HL-60/S4 (cell line): ENCODE measurements around the gene DPCD.
"Not testable (repeated sequence)": the region's sequence is repeated elsewhere in the genome, so short reads cannot be mapped to it uniquely, and the experiment has no call there.

Experiments
- in situ Hi-C: fragments of 300-500 bp; cut with MboI; formaldehyde crosslinking; loops from 2 replicates; pipeline ENCODE4 v1.14.3; 2022; ENCODE audit warnings: low sequenced_read_pairs

DPCD gene

DNA sequence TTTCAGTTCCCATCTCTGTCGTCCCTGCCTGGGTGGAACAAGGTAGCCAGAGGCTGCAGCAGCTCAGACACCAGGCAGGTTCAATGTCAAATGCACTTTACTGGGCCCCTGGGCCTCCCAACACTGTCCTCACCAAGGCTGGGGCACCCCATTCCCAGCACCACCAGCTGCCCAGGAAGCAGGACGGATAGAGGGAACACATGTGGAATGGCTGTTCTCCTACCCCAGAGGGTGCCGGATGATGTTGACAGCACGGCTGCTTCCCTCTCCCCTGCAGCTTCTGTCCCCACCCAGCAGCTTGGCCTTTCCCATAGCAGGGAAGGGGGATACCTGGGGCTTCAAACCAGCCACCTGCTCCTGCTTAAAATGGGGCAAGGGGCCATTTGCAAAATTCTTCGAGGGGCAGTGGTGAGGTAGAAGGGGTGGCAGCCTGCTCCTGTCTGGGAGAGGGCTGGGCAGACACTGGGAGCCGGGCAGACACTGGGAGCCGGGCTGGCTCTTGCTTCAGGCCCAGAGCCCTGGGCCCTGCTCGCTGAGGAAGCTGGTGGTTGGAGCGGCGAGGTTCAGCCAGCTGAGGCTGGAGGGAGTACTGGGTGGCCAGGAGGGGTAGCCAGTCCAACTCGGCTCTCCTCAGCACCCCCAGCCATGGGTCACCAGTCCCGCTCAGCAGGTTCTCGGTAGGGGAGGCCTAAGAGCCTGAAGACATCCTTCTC is 9.2 kb upstream of the DPCD start:
- in situ Hi-C loops = no loop called here

DNA sequence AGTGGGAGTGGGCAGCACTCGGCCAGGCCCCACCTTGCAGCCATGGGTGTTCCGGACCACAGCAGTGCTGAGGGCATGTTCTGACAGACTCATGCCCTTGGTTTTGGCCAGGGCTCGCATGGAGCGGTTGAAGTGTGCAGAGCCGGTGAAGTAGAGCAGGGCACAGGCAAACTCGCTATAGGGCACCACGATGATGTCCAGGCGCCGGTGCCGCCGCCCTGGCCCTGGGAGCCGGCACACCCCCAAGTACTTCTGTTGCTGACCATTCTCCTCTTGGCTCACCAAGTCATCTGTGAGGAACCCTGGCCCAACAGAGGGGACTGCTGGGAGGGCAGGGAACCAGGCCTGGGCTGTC is 8.6 kb upstream of the DPCD start:
- in situ Hi-C loops = no loop called here

DNA sequence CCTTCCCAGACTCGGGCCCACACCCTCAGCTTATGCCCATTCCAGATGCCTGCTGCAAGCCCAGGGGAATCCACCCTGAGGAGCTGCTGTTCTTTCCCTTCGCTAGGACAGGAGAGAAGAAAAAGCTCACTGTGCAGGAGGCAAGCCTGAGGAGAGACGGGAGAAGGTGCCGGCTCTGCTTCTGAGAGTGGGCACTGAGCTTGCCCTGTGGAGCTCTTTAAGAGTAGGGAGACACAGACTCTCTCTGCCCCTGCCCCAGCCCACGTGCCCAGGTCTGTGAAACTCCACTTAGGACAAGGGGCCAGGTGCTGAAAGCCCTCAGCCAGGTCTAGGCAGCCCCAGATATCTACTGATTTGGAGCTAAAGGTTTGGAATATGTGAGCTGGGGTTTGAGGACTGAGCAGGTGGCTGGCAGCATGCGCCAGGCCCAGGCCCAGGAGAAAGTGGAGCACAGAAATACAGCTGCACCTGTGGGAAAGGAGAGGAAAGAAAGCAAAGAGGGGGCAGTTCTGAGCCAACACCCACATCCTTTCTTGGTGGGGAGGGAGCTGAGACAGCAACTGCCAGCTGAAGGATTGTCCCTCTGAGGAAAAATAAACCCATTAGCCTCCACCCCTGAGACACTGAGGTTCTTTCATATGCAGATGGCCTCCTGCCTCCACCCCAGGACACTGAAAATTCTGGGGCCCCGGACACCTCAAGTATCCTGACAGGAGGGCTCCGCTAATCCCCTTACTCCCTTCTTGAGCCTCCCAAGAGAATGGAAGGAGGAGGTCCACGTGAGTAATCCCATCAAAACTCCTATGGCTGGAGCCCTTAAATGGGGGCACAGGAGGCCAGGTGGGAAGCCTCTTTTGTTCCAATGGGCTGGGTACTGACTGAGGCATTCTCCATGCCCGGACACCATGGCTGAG is 7.4 kb upstream of the DPCD start:
- in situ Hi-C loops = no loop called here

DNA sequence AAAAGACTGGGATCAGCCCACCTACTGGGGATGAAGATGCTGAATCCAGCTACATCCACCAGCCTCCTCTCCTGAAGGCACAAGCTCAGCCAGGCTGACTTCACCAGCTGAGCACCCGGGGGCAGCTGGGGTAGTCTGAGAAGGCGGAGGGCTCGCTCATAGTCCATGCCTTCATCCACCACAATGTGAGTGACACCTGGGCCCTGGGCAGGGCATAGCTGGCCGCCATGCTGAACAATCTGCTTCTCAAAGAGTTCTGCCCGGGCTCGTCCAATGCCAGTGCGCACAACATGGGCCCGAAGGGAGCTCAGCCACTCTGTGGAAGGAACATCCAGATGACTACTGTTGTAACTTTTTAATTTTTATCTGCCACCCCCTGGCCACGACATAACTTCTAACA is 2.3 kb upstream of the DPCD start:
- in situ Hi-C loops = no loop called here

DNA sequence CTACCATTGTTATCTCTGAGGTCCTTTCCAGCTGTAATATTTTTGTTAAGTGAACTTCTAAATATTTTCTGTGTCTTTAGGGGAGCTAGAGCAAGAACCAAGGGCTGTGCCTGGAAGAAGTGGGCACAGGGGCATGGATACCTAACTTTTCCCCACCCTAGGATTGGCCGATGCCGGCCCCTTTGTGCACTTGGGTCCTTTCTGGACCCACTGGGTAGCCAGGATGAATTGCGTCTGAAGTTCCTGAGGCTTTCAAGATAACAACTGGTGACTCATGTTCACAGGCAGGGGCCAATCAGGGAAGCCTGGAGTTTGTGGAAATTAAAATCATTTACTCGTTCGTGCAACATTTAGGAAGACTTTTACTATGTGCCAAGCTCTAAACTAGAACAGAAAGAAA is 758 bp downstream of the DPCD start:
- in situ Hi-C loops = no loop called here

DNA sequence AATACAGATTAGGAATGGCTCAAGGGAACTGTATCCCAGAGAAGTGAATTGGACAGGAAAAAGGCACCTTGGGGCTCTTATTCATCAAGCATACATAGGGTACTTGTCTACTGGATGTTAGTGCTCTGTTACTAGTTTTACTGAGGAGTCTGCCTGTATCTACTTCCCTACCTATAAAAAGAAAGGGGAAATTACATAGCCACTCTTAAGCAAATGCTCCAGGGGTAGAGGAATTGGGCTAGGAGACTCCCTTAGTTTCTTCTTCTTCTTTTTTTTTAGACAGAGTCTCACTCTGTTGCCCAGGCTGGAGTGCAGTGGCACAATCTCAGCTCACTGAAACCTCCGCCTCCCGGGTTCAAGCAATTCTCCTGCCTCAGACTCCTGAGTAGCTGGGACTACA is 5.2 kb downstream of the DPCD start:
- in situ Hi-C loops = not testable (repeated sequence)

DNA sequence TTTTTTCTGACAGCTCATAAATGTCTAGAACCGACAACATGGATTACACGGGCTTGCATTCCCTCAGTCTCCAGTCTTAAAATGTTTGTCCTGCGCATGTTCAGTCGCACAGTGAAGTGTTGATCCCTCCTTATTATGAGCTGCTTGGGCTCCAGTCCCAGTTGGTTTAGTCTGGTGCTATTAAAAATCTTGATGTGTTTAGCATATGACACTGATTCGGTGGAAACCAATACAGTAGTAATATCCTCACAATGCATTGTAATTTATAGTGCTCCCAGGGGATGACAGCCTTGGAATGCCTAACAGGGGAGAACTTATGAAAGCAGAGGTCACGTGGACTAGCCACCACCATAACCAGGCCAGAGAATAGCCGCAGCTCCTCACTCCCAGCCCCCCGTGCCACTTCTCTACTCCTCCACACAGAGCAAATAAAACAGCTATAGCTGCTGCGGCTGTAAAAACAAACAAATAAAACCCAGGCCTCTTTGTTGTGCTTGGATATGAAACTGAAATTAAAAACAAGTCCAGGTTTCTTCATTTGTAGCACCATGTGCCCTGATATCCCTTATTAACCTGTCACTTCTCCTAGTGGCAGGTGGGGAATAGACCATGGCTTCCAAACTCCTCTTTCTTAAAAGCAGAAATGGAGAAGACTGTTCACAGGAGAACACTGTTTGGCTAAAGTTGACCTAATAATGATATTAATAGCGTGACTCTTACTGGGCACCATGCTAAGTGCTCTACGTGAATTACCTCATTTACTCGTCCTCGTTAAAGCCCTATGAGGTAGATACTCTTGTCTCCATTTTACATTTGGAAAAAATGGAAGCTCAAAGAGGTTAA is 7.7 kb downstream of the DPCD start:
- in situ Hi-C loops = no loop called here

DNA sequence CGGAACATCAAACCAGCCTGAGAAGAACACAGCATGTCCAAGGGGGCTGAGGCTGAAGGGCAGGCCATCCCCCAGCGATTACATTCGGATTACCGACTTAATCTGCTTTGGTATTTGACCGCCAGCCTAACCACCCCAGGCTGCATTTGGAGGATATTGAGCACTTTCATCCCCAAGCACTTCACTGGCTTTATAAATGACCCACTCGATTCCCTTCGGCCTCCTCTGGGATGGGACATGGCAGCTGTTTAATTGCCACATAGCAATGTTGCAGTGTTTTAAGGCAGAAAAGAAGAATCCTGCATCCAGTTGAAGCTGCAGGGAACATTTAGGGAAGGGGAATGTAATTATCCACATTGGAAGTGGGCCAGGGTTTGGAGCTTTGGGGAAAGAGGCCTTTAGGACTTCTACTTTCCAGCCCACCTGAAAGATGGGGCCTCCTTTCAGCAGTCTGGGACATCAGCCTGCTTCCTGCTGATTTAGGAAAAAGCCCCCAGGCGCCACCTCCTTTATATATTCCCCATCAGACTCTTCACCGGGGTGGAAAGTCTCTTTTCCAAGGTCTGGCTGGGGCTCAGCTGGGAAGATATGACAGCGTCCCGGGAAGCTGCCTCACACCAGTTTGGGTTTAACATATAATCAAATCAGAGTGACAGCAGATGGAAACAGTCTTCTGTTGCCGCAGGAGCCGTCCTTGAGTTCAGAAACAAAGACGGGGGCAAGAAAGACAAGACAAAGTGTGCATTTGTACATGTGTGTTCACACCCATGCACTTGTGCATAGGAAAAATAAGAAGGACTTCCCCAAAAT is 9.2 kb downstream of the DPCD start:
- in situ Hi-C loops = no loop called here

DNA sequence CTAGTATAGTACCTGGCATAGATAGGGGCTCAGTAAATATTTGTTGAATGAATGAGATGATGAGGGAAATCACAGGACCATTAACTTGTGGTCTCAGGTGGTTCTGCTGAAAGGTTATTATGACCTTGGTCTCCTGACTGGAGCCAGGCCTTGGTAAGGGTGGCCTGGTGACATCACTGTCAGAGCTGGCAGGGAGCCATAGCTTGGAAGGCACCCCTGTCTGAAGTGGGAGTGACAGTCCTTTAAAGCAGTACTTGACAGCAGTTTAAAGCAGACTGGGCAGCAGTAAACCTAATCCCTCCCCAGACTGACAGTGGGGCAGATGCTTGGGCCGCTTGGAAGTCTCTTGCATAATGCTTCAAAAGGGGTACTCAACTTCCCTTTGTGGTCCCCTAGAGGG is 13.4 kb downstream of the DPCD start:
- in situ Hi-C loops = loop anchor here (25.0 kb wide), 1 partner anchor 486 kb away; no protein-coding TSS in a partner anchor

DNA sequence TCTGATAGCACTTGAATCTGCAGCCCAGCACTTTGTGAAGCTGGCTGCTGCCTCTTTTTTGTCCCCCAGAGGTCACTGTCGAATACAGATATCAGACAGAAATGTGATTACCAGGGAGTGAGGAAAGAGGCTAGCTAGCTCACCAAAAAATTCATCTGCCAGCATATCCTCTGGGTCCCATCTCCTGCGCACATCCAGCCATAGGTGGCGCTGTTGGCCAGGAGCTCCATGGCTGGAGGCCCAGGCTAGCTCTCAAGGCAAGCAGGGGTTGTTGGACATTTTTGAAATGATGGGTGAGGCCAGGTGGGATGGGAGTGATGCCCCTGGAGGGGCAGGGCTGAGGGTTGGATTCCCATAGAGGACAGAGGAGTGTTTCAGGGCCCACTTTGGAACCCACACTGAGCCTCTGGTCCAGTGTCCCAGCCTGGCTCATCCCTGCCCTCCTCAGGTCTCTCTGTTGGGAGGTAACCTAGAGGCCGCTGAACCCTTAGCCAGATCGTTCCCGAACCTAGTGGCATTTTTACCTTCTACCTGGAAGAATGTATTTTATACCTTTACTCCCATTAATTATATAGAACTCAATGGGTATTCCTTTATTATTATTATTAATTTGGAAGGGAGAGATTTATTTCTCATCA is 14.8 kb downstream of the DPCD start:
- in situ Hi-C loops = loop anchor here (25.0 kb wide), 1 partner anchor 484 kb away; no protein-coding TSS in a partner anchor

DNA sequence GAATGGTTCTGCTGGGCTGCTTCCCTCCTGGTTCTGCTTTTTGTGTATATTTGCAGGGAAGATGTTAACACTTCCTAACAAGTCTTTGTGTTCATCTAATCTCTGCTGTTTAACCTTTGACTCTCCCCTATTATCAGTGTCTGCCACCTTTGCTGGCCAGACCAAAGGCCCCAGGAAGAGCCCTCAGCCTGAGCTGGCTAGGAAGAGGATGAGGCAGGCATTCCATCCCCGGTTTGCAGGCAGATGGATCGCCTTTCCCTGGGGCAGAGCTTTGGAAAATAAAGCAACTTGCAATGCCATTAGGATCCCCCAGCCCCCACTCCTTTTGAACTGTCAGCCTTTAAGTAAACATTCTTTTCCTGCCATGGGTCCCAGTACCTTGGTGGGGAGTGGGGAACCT is 19.0 kb downstream of the DPCD start:
- in situ Hi-C loops = loop anchor here (25.0 kb wide), 1 partner anchor 480 kb away; no protein-coding TSS in a partner anchor

DNA sequence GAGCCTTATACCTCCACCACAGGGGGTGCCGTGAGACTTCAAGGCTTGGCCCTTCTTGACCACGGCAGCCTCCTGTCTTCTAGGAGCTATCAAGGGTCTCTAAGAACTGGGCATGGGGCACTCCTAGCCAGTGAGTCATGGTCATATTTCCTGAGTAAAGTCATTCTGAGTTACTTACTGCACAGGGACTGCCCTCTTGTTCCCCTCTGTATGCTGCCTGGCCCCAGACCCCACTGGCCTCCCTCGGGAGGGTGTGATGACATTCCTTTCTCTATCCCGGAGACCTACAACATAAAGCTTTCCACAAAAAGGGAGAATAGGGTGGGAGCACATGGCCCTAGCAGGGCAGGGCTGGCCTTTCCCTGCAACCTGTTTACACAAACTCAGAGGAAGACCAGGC is 21.4 kb downstream of the DPCD start:
- in situ Hi-C loops = loop anchor here (25.0 kb wide), 1 partner anchor 478 kb away; no protein-coding TSS in a partner anchor

DNA sequence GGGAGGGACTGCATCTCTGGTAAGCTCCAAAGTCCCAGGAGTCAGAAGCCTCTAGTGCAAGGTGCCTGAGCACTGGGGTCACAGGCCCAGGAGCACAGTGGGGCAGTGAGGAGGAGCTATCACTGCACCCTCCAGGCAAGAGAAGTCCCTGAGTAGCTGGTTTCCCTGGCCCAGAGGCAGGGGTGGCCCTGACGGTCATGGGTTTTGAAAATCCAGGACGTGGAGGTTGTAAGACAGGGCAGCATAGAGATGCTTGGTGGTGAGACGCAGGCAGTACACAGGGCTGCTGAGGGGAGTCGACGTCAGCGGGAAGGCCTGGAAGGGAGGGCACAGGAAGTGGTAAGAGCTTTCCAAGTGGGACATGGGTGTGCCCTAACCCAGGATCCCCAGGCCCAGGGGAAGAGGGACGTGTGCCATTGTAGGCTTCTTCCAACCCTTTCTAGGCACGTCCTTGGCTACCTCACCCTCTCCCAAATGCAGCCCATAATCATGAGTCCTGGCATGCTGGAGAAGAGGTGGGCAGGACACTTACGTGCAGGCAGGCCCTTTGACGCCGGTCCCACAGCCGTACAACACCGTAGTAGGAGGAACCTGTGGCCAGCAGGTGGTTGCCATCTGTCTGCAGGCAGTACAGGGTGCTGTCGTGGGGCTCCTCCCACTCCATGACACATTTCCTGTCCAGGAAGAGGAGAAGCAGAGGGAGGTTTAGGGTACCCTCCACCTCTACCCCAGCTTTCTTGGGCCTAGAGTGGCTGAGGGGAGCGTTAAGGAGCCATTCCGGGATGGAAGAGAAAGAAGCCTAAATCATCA is 23.2 kb downstream of the DPCD start:
- in situ Hi-C loops = loop anchor here (25.0 kb wide), 1 partner anchor 476 kb away; no protein-coding TSS in a partner anchor

DNA sequence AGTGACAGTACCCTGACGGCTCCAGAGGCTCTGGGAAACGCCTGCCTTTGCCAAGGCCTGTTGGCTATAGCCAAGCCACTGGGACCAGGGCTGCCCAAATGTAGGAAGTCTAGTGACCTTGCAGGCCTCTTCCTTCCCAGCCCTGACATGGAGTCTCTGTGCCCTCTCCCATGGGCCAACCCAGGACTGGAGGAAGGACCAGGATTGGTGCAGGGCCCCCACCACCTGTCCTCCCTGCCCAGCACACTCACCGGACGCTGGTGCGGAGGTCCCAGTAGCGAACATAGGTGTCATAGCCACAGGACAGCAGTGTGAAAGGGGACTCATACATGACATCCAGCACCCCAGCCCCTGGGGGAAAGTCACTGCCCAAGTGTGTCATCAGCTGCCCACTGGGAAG is 24.0 kb downstream of the DPCD start:
- in situ Hi-C loops = loop anchor here (25.0 kb wide), 1 partner anchor 475 kb away; no protein-coding TSS in a partner anchor

DNA sequence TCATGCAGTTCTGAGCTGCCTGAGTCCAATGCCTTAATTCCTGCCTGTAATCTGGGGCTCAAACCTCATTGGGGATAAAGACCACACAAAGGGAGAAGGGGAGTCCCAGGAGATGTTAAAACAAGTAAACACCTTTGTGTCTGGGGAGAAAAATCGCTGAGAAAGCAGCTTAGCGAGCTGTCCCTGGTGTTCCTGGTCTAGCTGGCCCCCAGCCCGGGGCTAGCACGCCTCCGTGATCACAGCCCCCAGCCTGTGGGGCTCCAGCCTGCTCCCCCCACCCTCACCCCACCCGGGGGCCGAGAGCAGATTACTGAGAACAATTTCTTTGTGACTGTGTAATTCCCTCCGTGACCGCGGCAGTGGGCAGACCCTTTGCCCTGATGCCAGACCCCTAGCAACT is 24.8 kb downstream of the DPCD start:
- in situ Hi-C loops = loop anchor here (25.0 kb wide), 1 partner anchor 474 kb away; no protein-coding TSS in a partner anchor

DNA sequence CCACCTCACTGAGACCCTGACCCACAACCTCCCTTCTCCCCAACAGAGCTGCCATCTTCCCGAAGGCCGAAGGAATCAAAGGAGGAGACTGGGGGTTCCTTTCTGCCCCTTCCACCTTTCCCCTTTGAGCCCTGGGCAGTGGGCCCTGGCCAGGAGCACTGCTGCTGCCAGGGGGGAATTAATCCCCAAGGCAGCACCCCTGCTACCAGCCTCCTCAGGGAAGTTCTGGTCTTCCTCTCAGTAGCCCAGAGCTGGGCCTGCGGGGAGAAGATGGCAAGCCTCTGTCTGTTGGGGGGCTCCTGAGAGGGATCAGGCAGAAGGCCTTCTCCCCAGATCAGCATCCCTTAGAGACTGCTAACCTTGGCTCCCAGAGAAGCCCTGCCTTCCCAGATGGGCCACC is 25.5 kb downstream of the DPCD start:
- in situ Hi-C loops = loop anchor here (25.0 kb wide), 1 partner anchor 474 kb away; no protein-coding TSS in a partner anchor

DNA sequence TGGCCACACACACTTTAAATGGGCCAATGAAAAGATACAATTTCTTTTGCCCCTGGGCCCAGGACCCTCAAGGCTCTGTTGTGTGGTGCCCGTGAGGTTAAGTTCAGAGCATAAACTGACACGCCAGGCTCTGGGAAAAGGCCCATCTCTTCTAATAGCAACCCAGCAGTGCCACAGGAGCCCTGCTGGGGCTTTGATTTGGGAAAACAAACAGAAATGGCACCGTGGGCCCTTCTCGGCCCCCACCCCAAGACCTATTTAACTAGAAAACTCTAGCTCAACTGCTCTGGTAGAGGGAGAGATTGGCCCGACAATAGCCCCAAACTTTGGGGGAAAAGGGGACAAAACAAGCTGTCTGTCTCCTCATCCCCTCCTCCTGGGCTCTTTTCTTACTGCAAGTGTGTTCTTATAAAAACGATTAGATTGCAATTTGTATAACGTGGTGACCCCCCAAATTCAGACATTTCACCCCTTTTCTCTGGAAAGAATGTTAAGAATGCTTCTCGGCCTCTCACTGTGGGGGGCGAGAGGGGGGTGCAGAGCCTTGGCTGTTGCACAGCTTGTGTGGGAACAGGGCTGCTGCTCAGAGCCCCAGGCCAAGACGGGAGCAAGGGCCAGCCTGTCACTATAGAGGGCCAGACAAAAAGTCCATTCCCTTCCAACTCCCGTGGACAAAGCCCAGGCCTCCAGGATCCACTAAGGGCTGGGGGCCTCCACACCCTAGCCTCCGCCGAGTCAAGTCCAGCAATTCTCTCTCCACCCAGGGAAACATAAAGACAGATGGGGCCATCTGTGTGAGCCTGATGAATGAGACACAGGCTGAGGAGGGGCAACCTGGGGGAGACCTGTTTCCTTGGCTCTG is 26.8 kb downstream of the DPCD start:
- in situ Hi-C loops = loop anchor here (25.0 kb wide), 1 partner anchor 472 kb away; no protein-coding TSS in a partner anchor
